Measurements from ENCODE around the gene RNASEH1.
"Not testable (repeated sequence)": the region's sequence is repeated elsewhere in the genome, so short reads cannot be mapped to it uniquely, and the experiment has no call there.

Gene RNASEH1

DNA sequence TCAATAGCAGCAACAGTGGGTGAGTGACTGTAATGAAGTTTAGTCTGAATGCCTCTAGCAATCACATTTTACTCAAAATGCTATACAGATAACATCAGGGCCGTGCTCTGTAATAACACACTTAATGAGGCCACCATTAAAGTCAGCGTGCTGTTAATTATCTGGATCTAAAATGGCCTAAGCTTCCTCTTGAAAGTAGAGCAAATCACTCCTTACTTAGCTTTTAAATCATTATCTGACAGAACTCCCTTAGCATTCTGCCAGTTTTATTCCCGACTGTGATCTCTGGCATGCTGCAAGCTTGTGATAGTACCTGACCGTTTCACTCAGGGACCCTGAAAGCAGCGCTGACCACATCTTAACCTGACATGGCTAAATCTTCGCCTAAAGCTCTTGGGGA lies 25.9 kb upstream of the RNASEH1 start:
- H3K4me1 Mint-ChIP-seq: peaks cover 9% of the 10 kb centered on the region
- H3K4me3 Mint-ChIP-seq: no peak overlapping the region
- H3K27me3 Mint-ChIP-seq: no peaks in the 10 kb centered on the region
- DNase-seq (ENCODE audit: low spot score in 2 of 2) (no peak), ATAC-seq (ENCODE audit: low read depth) (no peak)
- H3K27ac Mint-ChIP-seq: no peak overlapping the region
- peaks cover 16% of the 10 kb centered on the region for H3K36me3 Mint-ChIP-seq
- H3K9me3 Mint-ChIP-seq: no peaks in the 10 kb centered on the region

DNA sequence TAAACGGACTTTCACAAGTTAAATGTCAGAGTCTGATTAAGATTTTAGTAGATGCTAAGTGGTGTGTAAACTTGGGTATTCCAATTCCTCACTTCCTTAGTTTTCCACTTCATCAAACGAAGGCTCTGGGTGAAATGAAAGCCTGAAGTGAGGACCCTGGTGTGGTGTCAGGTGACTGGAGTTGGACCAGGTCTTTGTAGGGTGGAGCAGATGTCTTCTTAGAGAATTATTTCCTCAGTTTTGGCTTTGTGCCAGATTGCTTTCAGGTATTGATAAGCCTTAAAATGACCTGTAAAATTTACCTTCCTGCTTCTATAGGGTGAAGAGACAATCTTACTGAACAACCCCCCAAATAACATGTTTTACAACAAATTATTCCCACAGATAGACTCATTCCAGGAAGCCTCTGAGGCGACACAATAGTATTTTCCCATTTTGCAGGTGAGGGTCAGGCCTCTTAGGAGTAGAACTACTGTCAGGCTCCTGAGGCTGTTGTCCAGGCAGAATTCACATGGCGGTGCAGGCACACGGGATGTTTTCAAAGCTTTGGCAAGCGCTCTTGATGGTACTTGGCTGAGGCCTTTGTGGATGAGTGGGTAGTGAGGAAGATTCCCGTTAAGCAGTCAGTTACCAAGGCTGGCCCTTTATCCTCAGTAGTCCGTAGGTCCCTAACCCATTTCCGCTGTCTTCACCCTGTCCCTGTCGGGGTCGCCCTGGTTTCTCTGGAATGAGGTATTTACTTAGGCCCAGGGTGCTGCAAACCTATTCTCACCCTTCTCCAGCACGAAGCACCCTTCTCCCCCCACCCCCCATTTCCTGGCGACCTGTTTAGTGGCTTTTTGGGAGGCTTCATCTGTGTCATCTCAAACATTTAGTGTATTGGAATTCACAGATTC lies 23.5 kb upstream of the RNASEH1 start:
- Mint-ChIP-seq H3K36me3 (peaks cover 33% of the 10 kb centered on the region), H3K27me3 (no peaks in the 10 kb centered on the region), H3K4me1 (peaks cover 24% of the 10 kb centered on the region), H3K9me3 (no peaks in the 10 kb centered on the region), H3K27ac (no peak overlapping the region), H3K4me3 (no peak overlapping the region)
- no peak for DNase-seq (ENCODE audit: low spot score in 2 of 2)
- no peak for ATAC-seq (ENCODE audit: low read depth)

DNA sequence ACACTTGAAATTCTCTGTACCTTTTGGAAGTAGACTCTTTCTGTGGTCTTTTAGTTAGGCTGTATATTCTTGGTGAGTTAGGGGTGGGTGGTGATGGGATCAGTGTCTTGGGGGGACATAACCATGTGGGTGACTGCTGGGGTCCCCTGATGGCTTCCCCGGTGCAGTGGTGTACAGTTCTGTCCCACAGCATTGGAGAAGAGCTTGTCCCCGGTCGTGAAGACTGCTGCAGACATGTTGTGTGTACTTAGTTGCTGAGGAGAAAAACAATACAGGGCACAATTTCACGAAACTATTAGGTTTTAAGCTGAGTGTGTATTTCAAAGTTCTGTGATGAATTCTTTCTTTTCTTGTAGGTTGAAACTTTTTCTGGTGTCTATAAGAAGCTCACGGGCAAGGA lies 22.3 kb upstream of the RNASEH1 start:
- H3K4me3 Mint-ChIP-seq: no peak overlapping the region
- H3K27me3 Mint-ChIP-seq: no peaks in the 10 kb centered on the region
- DNase-seq (ENCODE audit: low spot score in 2 of 2) (no peak), ATAC-seq (ENCODE audit: low read depth) (no peak)
- H3K4me1 Mint-ChIP-seq: peaks cover 33% of the 10 kb centered on the region
- H3K9me3 Mint-ChIP-seq: no peaks in the 10 kb centered on the region
- peaks cover 38% of the 10 kb centered on the region for H3K36me3 Mint-ChIP-seq
- peak overlapping the region; percentile 95 for H3K27ac Mint-ChIP-seq

DNA sequence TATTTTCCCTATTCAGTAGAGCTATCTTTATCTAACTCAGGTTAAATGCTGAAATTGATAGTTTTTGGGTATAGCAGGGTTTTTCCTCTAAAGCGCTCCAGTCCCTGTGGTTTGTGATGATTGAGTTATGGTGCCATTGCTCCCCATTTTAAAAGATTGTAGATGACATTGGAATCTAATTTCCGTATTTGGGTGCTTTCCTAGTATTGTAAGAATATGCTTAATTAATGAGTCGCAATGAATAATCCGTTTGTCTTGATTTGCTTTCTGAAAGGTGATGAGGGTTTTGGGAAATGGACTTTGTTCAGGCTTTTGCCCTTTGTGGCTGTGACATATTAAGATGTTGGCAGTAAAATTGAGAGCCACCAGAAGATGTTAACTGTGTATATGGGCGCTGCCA lies 20.9 kb upstream of the RNASEH1 start:
- H3K4me3 Mint-ChIP-seq: no peak overlapping the region

DNA sequence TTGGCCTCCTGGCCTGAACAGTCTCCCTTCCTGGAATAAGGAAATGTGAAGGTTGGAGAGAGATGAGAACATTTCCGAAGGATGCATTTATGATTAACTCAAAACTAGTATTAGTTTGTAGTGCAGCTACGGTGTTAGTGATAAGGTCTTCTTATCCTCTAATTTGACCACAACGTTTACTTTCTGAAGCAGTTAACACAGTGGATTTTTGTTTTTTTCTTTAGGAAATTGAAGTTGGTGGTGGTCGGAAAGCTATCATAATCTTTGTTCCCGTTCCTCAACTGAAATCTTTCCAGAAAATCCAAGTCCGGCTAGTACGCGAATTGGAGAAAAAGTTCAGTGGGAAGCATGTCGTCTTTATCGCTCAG lies 18.1 kb upstream of the RNASEH1 start:
- DNase-seq (ENCODE audit: low spot score in 2 of 2); H3K9me3 Mint-ChIP-seq; H3K27me3 Mint-ChIP-seq; ATAC-seq (ENCODE audit: low read depth): not testable (repeated sequence)
- Mint-ChIP-seq H3K4me1 (peaks cover 33% of the 10 kb centered on the region), H3K4me3 (peak overlapping the region; percentile 85), H3K27ac (peak overlapping the region; percentile 95), H3K36me3 (peaks cover 36% of the 10 kb centered on the region)

More for the DNA sequence above, 20.9 kb upstream of the RNASEH1 start:
- H3K36me3 Mint-ChIP-seq: peaks cover 38% of the 10 kb centered on the region
- no peaks in the 10 kb centered on the region for H3K27me3 Mint-ChIP-seq
- no peak for DNase-seq (ENCODE audit: low spot score in 2 of 2)
- ATAC-seq (ENCODE audit: low read depth): no peak
- H3K27ac Mint-ChIP-seq: peak overlapping the region; percentile 95
- H3K9me3 Mint-ChIP-seq: no peaks in the 10 kb centered on the region
- peaks cover 33% of the 10 kb centered on the region for H3K4me1 Mint-ChIP-seq

DNA sequence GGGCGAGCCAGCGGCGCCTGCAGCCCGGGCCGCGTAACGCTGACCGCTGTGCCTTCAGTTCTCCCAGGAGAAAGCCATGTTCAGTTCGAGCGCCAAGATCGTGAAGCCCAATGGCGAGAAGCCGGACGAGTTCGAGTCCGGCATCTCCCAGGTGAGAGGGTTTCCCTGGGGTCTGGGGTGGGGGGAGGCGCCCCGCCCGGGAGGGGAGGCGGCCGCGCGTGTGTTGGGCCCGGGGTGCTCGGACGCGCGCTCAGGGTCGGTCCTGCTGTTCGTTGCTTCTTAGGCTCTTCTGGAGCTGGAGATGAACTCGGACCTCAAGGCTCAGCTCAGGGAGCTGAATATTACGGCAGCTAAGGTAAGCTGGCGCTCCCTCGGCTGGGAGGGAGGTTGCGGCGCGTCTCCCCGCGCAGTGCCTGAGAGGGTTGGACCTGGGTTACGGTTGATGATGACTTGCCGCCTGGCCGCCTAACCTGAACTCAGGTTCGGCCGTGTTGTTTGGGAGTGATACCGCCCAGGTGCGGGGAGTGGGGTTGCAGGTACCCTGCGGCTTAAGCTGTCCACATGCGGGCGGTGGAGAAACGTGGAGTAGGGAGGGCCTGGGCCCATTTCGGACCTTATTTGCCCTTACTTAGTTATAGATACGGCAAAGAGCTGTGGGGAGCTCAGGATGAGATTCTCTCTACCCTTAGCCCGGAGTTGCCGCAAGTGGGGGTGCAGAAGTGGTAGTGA lies 17.6 kb upstream of the RNASEH1 start:
- H3K4me3 Mint-ChIP-seq: peak overlapping the region; percentile 85
- DNase-seq (ENCODE audit: low spot score in 2 of 2) (peak; percentile 37 to 44), ATAC-seq (ENCODE audit: low read depth) (peak; percentile 27)
- peaks cover 33% of the 10 kb centered on the region for H3K4me1 Mint-ChIP-seq
- peaks cover 34% of the 10 kb centered on the region for H3K36me3 Mint-ChIP-seq
- H3K27me3 Mint-ChIP-seq: no peaks in the 10 kb centered on the region
- peak overlapping the region; percentile 95 for H3K27ac Mint-ChIP-seq
- no peaks in the 10 kb centered on the region for H3K9me3 Mint-ChIP-seq

DNA sequence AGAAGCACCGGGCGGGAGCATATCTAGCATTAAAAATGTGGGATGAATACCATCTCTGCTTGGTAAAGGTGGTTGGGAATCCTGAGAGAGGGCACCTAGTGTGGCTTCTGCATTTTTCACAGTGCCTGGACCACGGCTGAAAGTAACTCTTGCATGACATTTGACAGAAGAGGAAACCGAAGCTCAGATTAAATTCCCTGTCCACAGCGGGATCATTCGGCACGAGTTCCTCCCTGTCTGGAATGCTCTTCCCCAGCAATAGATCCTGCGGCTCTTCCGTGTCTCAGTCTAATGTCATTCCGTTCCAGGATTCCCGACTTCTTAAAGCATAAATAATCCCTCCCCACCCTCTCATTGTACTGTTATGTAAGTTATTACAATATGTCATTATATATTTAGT lies 16.0 kb upstream of the RNASEH1 start:
- no peak overlapping the region for H3K27ac Mint-ChIP-seq
- no peaks in the 10 kb centered on the region for H3K9me3 Mint-ChIP-seq
- ATAC-seq (ENCODE audit: low read depth): no peak
- no peak for DNase-seq (ENCODE audit: low spot score in 2 of 2)
- peaks cover 25% of the 10 kb centered on the region for H3K4me1 Mint-ChIP-seq
- peaks cover 25% of the 10 kb centered on the region for H3K36me3 Mint-ChIP-seq
- peak overlapping the region; percentile 41 for H3K4me3 Mint-ChIP-seq
- no peaks in the 10 kb centered on the region for H3K27me3 Mint-ChIP-seq

DNA sequence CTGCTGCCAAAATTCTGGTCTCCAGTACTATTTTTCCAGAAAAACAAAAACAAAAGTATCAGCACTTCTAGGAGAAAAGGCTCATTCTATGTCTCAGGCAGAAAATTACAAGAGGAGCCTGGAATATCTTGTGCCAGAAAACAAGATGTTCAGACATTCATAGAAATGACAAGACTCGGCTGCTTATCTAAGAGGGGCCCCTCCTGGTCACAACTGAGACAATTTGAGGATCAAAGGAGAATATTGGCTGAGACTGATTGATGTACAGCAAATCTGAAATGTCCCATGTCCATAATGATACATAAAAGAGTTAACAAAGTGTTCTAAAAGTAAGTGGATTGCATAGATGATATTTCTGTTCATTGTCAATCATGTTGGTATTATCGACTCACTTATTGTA lies 14.5 kb upstream of the RNASEH1 start:
- Mint-ChIP-seq H3K4me3 (no peak overlapping the region), H3K36me3 (peaks cover 13% of the 10 kb centered on the region), H3K27ac (no peak overlapping the region), H3K27me3 (no peaks in the 10 kb centered on the region), H3K9me3 (no peaks in the 10 kb centered on the region), H3K4me1 (peaks cover 14% of the 10 kb centered on the region)
- no peak for ATAC-seq (ENCODE audit: low read depth)
- no peak for DNase-seq (ENCODE audit: low spot score in 2 of 2)

DNA sequence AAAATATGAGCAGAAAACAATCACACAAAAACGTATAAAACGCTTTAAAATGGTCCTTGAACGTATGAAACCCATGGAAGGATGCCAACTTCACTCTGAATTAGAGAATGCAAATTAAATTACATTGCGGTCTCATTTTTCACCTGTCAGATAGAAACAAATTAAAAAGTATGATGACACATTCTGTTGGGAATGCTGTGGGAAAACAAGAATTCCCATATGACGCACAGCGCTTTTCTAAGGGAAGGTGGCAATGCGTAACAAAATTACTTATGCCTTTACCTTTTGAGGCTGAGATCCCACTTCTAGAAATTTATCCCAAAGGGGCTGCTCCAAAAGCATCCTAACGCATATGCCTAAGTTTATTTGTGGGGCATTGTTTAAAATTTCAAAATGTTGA lies 13.2 kb upstream of the RNASEH1 start:
- no peak overlapping the region for H3K4me3 Mint-ChIP-seq
- ATAC-seq (ENCODE audit: low read depth): no peak
- H3K27ac Mint-ChIP-seq: no peak overlapping the region
- H3K27me3 Mint-ChIP-seq: no peaks in the 10 kb centered on the region
- peaks cover 5% of the 10 kb centered on the region for H3K36me3 Mint-ChIP-seq
- no peak for DNase-seq (ENCODE audit: low spot score in 2 of 2)
- no peaks in the 10 kb centered on the region for H3K9me3 Mint-ChIP-seq
- H3K4me1 Mint-ChIP-seq: peaks cover 6% of the 10 kb centered on the region

DNA sequence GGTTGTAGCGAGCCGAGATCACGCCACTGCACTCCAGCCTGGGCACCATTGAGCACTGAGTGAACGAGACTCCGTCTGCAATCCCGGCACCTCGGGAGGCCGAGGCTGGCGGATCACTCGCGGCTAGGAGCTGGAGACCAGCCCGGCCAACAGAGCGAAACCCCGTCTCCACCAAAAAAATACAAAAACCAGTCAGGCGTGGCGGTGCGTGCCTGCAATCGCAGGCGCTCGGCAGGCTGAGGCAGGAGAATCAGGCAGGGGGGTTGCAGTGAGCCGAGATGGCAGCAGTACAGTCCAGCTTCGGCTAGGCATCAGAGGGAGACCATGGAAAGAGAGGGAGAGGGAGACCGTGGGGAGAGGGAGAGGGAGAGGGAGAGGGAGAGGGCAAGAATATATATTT lies 11.5 kb upstream of the RNASEH1 start:
- H3K27ac Mint-ChIP-seq; H3K4me1 Mint-ChIP-seq; H3K4me3 Mint-ChIP-seq; ATAC-seq (ENCODE audit: low read depth); H3K36me3 Mint-ChIP-seq; H3K27me3 Mint-ChIP-seq; DNase-seq (ENCODE audit: low spot score in 2 of 2); H3K9me3 Mint-ChIP-seq: not testable (repeated sequence)

DNA sequence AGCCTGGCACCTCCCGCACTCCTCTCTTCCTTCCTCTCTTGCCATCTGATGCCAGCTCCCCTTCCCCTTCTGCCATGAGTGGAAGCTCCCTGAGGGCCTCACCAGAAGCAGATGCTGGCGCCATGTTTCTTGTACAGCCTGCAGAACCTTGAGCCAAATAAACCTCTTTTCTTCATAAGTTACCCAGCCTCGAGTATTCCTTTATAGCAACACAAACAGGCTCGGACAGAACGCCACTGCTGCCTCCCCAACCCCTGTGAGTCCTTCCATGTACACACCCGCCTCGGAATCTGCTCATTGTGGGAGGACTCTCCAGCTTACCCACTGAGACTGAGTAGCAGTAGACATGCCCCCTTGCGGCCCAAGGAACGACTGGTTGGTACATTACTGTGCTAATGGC lies 8.7 kb upstream of the RNASEH1 start:
- H3K4me1 Mint-ChIP-seq: peaks cover 24% of the 10 kb centered on the region
- no peaks in the 10 kb centered on the region for H3K27me3 Mint-ChIP-seq
- peaks cover 6% of the 10 kb centered on the region for H3K36me3 Mint-ChIP-seq
- no peak overlapping the region for H3K4me3 Mint-ChIP-seq
- H3K27ac Mint-ChIP-seq: no peak overlapping the region
- DNase-seq (ENCODE audit: low spot score in 2 of 2): no peak
- H3K9me3 Mint-ChIP-seq: no peaks in the 10 kb centered on the region
- ATAC-seq (ENCODE audit: low read depth): no peak

DNA sequence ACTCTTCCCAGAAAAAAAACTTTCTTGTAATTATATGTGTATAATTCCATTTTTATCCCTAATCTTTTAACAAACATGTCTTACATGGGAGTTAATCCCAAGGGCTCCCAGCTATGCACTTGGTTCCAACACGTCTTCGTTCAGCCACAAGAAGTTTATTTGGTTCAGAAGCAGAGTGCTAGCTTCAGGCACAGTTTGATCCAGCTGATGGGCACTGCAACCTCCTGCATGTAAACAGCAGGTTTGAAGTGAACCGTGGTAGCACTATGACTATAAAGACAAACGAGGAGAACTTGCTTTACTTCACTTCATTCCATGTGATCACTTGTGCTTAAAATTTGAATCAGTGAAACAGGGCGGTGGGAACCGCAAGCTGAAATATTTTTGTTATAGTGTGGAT lies 7.0 kb upstream of the RNASEH1 start:
- ATAC-seq (ENCODE audit: low read depth) (no peak), DNase-seq (ENCODE audit: low spot score in 2 of 2) (no peak)
- H3K27me3 Mint-ChIP-seq: no peaks in the 10 kb centered on the region
- peaks cover 28% of the 10 kb centered on the region for H3K4me1 Mint-ChIP-seq
- H3K4me3 Mint-ChIP-seq: peak overlapping the region; percentile 11
- H3K36me3 Mint-ChIP-seq: peaks cover 9% of the 10 kb centered on the region
- peaks cover 1% of the 10 kb centered on the region for H3K9me3 Mint-ChIP-seq
- peak overlapping the region; percentile 96 for H3K27ac Mint-ChIP-seq

DNA sequence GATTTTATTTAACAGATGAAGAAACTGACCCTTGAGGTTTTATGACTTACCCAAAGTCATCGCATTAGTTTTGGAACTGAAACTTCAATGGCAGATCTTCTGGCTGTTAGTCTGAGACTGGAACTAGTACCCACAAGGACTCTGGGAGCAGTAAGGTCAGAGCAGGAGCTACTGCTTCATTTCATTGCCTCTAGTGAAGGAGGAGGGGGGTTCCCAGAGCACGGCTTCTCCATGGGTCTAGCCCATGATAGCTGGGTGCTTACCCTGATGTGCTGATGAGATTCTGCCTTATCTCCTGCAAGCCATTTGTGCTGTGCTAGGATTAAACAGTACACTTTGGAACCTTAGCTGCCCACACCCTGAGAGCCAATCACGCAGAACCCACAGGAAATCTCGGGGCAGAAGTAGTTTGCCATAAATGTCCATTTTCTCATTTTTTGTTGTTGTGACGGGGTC lies 5.4 kb upstream of the RNASEH1 start:
- ATAC-seq (ENCODE audit: low read depth) (peak; percentile 47), DNase-seq (ENCODE audit: low spot score in 2 of 2) (no peak)
- H3K27me3 Mint-ChIP-seq: no peaks in the 10 kb centered on the region
- peaks cover 31% of the 10 kb centered on the region for H3K4me1 Mint-ChIP-seq
- peaks cover 13% of the 10 kb centered on the region for H3K36me3 Mint-ChIP-seq
- H3K27ac Mint-ChIP-seq: peak overlapping the region; percentile 96
- peak overlapping the region; percentile 81 for H3K4me3 Mint-ChIP-seq
- H3K9me3 Mint-ChIP-seq: peaks cover 1% of the 10 kb centered on the region

DNA sequence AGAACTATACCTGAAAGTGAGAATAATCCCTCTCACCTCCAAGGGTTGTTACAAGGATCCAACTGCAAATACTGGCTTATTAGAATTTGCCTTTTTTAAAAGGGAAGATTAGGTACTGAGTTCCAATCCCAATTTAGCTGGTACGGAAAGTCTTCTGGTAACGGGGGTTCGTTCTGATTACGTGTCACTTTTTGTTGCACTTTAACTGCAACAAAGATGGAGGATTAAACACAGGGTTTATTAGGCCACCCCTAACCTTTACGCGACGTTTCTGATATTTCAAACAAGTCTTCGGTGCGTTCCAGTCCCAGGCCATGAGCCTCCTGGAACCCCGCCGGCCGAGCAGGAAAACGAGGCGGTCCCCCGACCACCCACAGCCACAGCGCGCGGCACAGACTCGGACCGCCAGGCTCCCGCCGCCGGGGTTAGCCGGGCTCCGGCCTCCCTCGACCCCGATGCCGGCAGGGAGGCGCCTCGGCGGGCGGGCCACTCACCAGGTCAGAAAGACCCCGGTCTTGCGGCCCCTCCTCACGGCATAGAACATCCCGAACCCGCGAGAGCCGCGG lies 411 bp downstream of the RNASEH1 start:
- peak overlapping the region; percentile 91 for H3K4me3 Mint-ChIP-seq
- H3K36me3 Mint-ChIP-seq: peaks cover 28% of the 10 kb centered on the region
- peaks cover 1% of the 10 kb centered on the region for H3K9me3 Mint-ChIP-seq
- peak overlapping the region; percentile 96 for H3K27ac Mint-ChIP-seq
- DNase-seq (ENCODE audit: low spot score in 2 of 2): no peak
- H3K27me3 Mint-ChIP-seq: no peaks in the 10 kb centered on the region
- ATAC-seq (ENCODE audit: low read depth): peak; percentile 14
- H3K4me1 Mint-ChIP-seq: peaks cover 13% of the 10 kb centered on the region
